ENCODE results near the gene DNAJB13. TPM values are rescaled to one million over a fixed set of nuclear protein-coding genes. Genes with fewer than 3 reads are reported as not detected.

Gene DNAJB13
- total and polyA plus RNA-seq, 2 of the 13 experiments (the other 11 are each of a cell fraction or from before 2014, with no cell fraction given), result 2.3 TPM; not detected in 1

- TF ChIP-seq ZNF687 (CRISPR knock-in tag; IDR thresholded peaks at IDR 0.05) (peak; percentile 99), ZNF589 (CRISPR knock-in tag; conservative IDR thresholded peaks at IDR 0.05) (no peak; the same call in 1 of the 2 replicates), DZIP1 (CRISPR knock-in tag; IDR thresholded peaks at IDR 0.05) (peak; percentile 81), HHEX (CRISPR knock-in tag; IDR thresholded peaks at IDR 0.05) (no peak), ZNF562 (CRISPR knock-in tag; IDR thresholded peaks at IDR 0.05; ENCODE audit: borderline replicate concordance) (no peak), FUBP1 (CRISPR knock-in tag; IDR thresholded peaks at IDR 0.05; ENCODE audit: borderline replicate concordance) (peak; percentile 2; the same call in 1 of the 2 replicates), PTBP1 (IDR thresholded peaks at IDR 0.05; ENCODE audit: low read depth, low read length, poor library complexity, severe bottlenecking) (no peak), ZNF570 (CRISPR knock-in tag; IDR thresholded peaks at IDR 0.05; ENCODE audit: borderline replicate concordance) (peak; percentile 94; the same call in 1 of the 2 replicates), RARG (CRISPR knock-in tag; IDR thresholded peaks at IDR 0.05; ENCODE audit: low read depth) (no peak), ZMYM2 (CRISPR knock-in tag; IDR thresholded peaks at IDR 0.05) (peak; percentile 77), YEATS2 (CRISPR knock-in tag; IDR thresholded peaks at IDR 0.05; ENCODE audit: borderline replicate concordance) (peak; percentile 45; the same call in 1 of the 2 replicates), ZNF512 (CRISPR knock-in tag; IDR thresholded peaks at IDR 0.05) (no peak; the same call in 1 of the 2 replicates), PREB (CRISPR knock-in tag; IDR thresholded peaks at IDR 0.05) (0 out of 2 replicates have a peak, but pooled peaks have one; percentile 33), ZNF724P (CRISPR knock-in tag; IDR thresholded peaks at IDR 0.05; ENCODE audit: borderline replicate concordance) (no peak; the same call in none of the 2 replicates), ZMYM4 (CRISPR knock-in tag; IDR thresholded peaks at IDR 0.05) (peak; percentile 95), ISL2 (CRISPR knock-in tag; IDR thresholded peaks at IDR 0.05) (peak; percentile 60; the same call in 1 of the 2 replicates)
Observed at GRCh38 chr11:73982990-73983740, 32.3 kb downstream of the DNAJB13 start (continued).

Data from HepG2 (cell line).